ENCODE measurements around the gene ICE2.

The ICE2 gene

GRCh38 chr15:60428935-60429334, 50.0 kb downstream of the ICE2 start:
- TF ChIP-seq, protein P1, sequence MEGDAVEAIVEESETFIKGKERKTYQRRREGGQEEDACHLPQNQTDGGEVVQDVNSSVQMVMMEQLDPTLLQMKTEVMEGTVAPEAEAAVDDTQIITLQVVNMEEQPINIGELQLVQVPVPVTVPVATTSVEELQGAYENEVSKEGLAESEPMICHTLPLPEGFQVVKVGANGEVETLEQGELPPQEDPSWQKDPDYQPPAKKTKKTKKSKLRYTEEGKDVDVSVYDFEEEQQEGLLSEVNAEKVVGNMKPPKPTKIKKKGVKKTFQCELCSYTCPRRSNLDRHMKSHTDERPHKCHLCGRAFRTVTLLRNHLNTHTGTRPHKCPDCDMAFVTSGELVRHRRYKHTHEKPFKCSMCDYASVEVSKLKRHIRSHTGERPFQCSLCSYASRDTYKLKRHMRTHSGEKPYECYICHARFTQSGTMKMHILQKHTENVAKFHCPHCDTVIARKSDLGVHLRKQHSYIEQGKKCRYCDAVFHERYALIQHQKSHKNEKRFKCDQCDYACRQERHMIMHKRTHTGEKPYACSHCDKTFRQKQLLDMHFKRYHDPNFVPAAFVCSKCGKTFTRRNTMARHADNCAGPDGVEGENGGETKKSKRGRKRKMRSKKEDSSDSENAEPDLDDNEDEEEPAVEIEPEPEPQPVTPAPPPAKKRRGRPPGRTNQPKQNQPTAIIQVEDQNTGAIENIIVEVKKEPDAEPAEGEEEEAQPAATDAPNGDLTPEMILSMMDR (IDR thresholded peaks at IDR 0.05): no peak
- no peak overlapping the region for H3K27ac ChIP-seq
- no peak for DNase-seq (ENCODE audit: low spot score)
- no peak overlapping the region for H3K4me3 ChIP-seq

GRCh38 chr15:60426870-60427508, 52.0 kb downstream of the ICE2 start:
- TF ChIP-seq, protein P1 (IDR thresholded peaks at IDR 0.05): no peak
- DNase-seq (ENCODE audit: low spot score): no peak
- peak overlapping the region; percentile 57 to 66 for H3K27ac ChIP-seq

GRCh38 chr15:60425461-60425860, 53.5 kb downstream of the ICE2 start:
- Histone ChIP-seq H3K4me3 (no peak overlapping the region), H3K27ac (no peak overlapping the region)
- TF ChIP-seq, protein P1 (IDR thresholded peaks at IDR 0.05): no peak
- DNase-seq (ENCODE audit: low spot score): no peak

More at GRCh38 chr15:60426870-60427508, 52.0 kb downstream of the ICE2 start:
- no peak overlapping the region for H3K4me3 ChIP-seq

DNA sequence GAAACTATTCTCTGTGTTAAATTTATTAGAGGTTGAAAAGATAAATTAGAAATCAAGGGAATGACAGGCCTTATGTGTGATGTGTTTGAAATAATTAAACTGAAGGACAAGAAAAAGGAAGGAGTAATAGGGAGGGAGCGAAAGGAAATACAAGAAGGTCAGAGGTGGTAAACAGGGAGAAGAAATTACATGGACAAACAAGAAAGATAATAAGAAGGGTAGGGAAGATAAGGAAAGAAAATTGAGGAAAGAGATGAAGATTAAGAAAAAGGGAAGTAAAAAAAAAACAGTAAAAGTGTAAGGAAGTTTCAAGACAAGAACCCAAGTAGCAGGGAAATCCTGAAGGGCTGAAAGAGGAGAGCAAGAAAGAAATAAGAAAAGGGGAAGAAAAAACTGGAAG, 54.9 kb downstream of the ICE2 start:
- H3K4me3 ChIP-seq: no peak overlapping the region
- TF ChIP-seq, protein P1 (IDR thresholded peaks at IDR 0.05): no peak
- peak overlapping the region; percentile 45 to 55 for H3K27ac ChIP-seq

DNA sequence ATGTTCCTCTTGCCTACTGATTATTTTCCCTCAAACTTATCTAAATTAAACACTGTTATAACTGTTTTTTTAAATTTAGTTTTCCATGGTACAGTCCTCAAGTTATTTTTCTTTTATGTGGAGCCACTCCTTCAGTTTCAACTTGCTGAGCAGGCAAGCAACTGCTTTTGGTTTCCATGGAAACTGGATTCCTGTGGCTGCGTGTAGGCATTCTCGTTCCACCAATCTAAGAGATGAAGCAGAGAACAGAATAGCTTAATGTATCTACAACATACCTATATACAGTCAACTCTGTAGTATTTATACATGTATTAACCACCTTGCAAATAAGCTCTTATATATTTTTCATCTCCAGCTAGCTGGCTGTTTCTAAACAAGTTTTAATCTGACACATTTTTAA, 55.4 kb downstream of the ICE2 start:
- Histone ChIP-seq H3K27ac (peak overlapping the region; percentile 45 to 55), H3K4me3 (no peak overlapping the region)
- no peak for DNase-seq (ENCODE audit: low spot score)
- TF ChIP-seq, protein P1 (IDR thresholded peaks at IDR 0.05): no peak

More for the DNA sequence above, 54.9 kb downstream of the ICE2 start:
- DNase-seq (ENCODE audit: low spot score): no peak

- Histone ChIP-seq H3K27ac (no peak overlapping the region), H3K4me3 (no peak overlapping the region)
- DNase-seq (ENCODE audit: low spot score): no peak
- TF ChIP-seq, protein P1 (IDR thresholded peaks at IDR 0.05): no peak
Measured at GRCh38 chr15:60421544-60421943, 57.4 kb downstream of the ICE2 start.

- TF ChIP-seq, protein P1 (IDR thresholded peaks at IDR 0.05): no peak
Measured at GRCh38 chr15:60420203-60420716, 58.7 kb downstream of the ICE2 start.

More at GRCh38 chr15:60420203-60420716, 58.7 kb downstream of the ICE2 start:
- H3K4me3 ChIP-seq: no peak overlapping the region
- no peak overlapping the region for H3K27ac ChIP-seq
- no peak for DNase-seq (ENCODE audit: low spot score)
